ENCODE data around the gene IFIT2.
"Not testable (repeated sequence)": the region's sequence is repeated elsewhere in the genome, so short reads cannot be mapped to it uniquely, and the experiment has no call there.

IFIT2 gene

GRCh38 chr10:89280508-89280907 lies 21.3 kb upstream of the IFIT2 start:
- DNase-seq (ENCODE audit: low read depth), result no peak

DNA sequence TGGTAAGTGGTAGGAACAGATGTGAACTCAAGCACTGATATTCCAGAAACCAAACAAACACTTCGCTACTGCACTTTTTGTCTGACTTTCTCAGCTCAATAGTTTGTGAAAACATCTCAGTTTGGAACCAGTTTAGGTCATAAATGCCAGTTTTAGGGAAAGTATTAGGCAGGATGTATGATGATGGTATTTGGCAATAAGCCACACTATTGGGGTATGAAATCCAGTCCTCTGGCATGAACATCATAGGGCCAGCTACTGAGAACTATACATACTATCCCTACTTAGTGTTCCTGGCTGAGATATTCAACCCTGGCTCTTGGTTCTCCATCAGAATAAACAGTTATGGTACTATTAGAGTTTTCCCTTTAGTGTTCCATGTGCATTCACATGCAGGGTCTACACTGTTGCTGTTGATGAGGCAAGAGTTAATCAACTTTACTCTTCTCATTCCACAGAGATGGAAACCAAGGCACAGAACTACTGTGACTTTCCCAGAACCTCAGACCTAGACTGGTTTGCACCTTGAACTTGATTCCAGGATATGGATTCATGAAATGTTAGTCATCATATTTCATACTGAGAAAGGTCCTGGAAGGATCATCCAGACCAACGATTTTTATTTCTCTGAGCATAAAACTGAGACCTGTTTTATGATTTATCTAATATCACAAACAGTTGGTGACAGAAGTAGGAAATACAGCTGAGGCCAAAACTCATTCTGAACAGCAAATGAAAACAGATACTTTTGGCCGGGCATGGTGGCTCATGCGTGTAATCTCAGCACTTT lies 20.0 kb upstream of the IFIT2 start:
- no peak for DNase-seq (ENCODE audit: low read depth)

- DNase-seq (ENCODE audit: low read depth), result no peak
Measured at GRCh38 chr10:89283025-89283935, 18.6 kb upstream of the IFIT2 start.

DNA sequence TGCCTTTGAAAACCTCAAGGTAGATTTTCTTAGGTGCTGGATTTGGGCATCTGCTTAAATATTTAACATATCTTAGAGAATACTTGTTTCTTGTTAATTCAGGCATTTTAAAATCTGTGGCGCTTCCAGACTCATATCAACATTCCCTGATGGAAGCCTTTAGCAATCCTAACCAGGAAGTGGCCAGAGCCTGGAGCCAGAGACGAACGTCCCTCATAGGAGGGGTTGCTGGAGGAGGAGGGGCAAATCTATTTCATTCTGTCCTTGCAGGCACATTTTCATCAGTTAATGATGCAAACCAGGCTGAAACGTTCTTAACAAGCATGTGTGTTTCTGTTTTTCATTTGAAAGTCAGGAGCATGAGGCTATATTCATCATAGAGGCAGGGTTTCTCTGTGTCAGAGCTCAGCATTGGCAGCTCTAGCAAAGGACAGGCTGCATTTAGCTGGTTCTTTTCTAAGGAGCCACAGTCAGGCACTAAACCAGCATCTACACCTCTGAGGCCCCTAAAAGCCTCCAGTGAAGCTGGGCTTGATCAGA lies 17.8 kb upstream of the IFIT2 start:
- DNase-seq (ENCODE audit: low read depth), result no peak

- DNase-seq (ENCODE audit: low read depth), result not testable (repeated sequence)
Measured at GRCh38 chr10:89284711-89285110, 17.1 kb upstream of the IFIT2 start.

- not testable (repeated sequence) for DNase-seq (ENCODE audit: low read depth)
Measured at GRCh38 chr10:89285303-89285702, 16.5 kb upstream of the IFIT2 start.

- DNase-seq (ENCODE audit: low read depth), result no peak
Measured at GRCh38 chr10:89294721-89295239, 7.1 kb upstream of the IFIT2 start.

DNA sequence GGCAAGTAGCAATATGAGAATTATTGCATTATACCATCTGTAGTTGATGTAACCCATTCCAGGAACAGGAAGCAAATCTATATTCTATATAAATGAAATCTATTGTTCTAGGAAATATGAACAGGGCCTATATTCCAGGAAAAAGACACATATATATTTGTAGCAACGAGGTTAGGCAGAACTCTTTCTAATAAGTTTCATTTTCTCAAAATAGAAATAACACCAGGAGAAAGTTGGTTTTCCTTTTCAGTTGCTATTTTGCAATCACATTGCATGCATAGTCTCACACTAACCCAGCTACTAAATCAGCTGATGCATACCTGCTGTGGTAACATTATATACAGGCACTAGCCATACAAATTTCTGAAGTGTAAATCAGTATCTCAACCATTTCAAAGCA lies 6.2 kb upstream of the IFIT2 start:
- no peak for DNase-seq (ENCODE audit: low read depth)

DNA sequence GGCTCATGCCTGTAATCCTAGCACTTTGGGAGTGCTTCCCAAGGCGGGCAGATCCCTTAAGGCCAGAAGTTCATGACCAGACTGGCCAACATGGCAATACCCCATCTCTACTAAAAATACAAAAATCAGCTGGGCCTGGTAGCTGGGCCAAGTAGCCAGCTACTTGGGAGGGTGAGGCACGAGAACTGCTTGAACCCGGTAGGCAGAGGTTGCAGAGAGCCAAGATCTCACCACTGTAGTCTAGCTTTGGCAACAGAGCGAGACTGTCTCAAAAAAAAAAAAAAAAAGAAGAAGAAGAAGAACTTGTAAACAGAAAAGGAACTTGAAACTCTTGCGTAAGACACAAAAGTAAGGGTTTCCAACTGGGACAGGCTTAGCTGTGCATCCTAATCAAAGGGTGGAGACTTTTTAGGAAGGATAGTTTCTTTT lies 5.6 kb upstream of the IFIT2 start:
- no peak for DNase-seq (ENCODE audit: low read depth)

DNA sequence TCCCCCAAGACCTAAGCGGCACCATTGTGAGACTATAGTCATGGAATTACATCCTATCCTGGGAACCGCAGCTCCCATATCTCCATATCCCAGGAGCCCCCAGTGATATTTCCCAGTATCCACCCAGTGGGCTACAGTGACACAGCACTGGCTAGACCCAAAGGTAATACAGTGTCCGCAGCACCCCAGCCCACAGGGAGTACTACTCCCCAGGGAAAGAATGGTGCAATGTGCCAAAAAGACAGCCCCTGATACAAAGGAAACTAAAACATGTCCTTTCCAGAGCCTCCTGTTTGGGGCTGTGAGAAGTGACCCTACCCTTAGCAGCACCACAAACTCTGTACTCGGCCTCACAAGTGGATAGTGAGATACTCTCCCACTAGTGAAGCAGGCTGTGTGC lies 4.5 kb upstream of the IFIT2 start:
- DNase-seq (ENCODE audit: low read depth), result no peak

DNA sequence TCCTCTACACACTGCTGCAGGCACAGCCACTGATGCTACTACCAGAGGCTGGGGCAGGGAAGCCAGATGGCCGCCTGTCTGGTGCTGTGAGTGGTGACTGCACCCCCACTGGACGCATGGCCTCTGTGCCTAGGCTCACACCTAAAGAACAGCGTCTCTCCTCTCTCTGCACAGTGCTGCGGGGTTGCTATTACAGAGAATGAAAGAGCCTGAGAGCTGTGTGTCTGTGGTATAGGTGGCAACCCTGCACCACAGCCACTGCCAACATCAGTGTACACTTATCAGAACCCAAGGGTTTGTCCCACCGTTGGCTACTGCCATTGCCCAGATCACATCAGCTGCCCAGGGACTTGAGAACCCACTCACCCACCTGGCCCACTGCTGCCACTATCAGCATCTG lies 4.1 kb upstream of the IFIT2 start:
- DNase-seq (ENCODE audit: low read depth), result no peak

GRCh38 chr10:89299031-89299430 lies 2.8 kb upstream of the IFIT2 start:
- DNase-seq (ENCODE audit: low read depth), result no peak

DNA sequence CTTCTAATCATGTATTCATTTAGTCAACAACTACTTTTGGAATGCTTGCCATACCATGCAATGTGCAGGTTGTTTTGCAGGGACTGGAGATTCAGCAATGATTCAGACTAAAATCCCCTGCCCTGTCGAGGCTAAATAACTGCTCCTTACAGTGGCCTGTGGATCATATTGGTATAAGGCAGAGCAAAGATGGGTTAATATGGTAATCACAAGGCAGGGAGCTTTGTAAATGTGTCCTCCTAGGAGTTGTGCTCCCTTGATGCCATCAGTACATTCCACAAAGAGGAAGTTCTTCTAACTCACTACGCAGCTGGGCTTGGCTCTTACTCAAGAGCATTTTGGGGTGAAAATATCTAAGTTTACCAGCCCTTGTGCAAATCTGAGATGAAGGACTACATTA lies 614 bp upstream of the IFIT2 start:
- DNase-seq (ENCODE audit: low read depth), result no peak

DNA sequence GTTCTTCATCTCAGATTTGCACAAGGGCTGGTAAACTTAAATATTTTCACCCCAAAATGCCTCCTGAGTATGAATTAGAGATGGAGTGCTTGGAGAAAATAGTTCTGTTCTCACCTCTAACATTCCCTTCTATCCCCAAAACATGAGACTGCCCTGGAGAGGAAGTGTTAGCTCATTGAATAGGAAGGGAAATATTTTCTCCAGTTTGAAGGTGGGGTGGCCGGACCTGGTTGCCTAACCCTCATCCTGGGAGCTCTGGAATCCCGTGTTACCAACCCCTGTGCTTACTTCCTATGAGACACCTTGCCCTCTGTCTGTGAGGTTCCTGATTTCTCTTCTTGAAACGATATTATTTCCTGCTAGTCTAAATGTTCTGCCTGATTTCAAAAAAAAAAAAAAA lies 779 bp downstream of the IFIT2 start:
- DNase-seq (ENCODE audit: low read depth), result no peak

GRCh38 chr10:89303161-89303560 lies 1.3 kb downstream of the IFIT2 start:
- no peak for DNase-seq (ENCODE audit: low read depth)

DNA sequence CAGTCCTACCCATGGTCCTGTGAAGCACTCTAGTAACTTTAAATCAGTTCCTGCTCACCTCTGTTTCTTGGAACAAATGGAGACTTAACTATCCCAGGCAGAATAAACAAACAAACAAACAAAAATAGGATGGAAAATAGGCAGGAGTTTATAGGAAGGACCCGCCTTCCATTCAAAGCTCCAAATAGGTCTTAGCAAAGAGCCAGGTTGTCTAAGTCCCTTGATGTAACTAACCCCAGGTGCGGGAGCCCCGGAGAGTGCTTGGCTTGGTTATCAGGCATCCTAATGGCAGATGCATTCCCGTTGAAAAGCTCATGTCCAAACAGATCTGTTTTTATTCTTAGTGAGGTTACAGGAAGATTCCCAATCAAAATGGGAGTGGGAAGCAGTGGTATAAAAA lies 2.2 kb downstream of the IFIT2 start:
- DNase-seq (ENCODE audit: low read depth), result no peak

- DNase-seq (ENCODE audit: low read depth), result no peak
Measured at GRCh38 chr10:89304446-89304845, 2.6 kb downstream of the IFIT2 start.

- DNase-seq (ENCODE audit: low read depth), result no peak
Measured at GRCh38 chr10:89304925-89305324, 3.1 kb downstream of the IFIT2 start.

GRCh38 chr10:89305766-89306433 lies 4.1 kb downstream of the IFIT2 start:
- no peak for DNase-seq (ENCODE audit: low read depth)

DNA sequence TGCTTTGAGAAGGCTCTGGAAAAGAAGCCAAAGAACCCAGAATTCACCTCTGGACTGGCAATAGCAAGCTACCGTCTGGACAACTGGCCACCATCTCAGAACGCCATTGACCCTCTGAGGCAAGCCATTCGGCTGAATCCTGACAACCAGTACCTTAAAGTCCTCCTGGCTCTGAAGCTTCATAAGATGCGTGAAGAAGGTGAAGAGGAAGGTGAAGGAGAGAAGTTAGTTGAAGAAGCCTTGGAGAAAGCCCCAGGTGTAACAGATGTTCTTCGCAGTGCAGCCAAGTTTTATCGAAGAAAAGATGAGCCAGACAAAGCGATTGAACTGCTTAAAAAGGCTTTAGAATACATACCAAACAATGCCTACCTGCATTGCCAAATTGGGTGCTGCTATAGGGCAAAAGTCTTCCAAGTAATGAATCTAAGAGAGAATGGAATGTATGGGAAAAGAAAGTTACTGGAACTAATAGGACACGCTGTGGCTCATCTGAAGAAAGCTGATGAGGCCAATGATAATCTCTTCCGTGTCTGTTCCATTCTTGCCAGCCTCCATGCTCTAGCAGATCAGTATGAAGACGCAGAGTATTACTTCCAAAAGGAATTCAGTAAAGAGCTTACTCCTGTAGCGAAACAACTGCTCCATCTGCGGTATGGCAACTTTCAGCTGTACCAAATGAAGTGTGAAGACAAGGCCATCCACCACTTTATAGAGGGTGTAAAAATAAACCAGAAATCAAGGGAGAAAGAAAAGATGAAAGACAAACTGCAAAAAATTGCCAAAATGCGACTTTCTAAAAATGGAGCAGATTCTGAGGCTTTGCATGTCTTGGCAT lies 4.8 kb downstream of the IFIT2 start:
- DNase-seq (ENCODE audit: low read depth), result no peak

DNA sequence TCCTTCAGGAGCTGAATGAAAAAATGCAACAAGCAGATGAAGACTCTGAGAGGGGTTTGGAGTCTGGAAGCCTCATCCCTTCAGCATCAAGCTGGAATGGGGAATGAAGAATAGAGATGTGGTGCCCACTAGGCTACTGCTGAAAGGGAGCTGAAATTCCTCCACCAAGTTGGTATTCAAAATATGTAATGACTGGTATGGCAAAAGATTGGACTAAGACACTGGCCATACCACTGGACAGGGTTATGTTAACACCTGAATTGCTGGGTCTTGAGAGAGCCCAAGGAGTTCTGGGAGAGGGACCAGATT lies 5.4 kb downstream of the IFIT2 start:
- no peak for DNase-seq (ENCODE audit: low read depth)

All from HS-27A (cell line).